GM21447 (cell line): ENCODE results near the gene PSMA3.
"Not testable (repeated sequence)": the region's sequence is repeated elsewhere in the genome, so short reads cannot be mapped to it uniquely, and the experiment has no call there.

Experiments used
- ATAC-seq: cut with Tn5 transposase; IDR thresholded peaks from one replicate; pipeline ENCODE4 v1.9.1; 2021; ENCODE audit not compliant: unreplicated experiment

Gene PSMA3

DNA sequence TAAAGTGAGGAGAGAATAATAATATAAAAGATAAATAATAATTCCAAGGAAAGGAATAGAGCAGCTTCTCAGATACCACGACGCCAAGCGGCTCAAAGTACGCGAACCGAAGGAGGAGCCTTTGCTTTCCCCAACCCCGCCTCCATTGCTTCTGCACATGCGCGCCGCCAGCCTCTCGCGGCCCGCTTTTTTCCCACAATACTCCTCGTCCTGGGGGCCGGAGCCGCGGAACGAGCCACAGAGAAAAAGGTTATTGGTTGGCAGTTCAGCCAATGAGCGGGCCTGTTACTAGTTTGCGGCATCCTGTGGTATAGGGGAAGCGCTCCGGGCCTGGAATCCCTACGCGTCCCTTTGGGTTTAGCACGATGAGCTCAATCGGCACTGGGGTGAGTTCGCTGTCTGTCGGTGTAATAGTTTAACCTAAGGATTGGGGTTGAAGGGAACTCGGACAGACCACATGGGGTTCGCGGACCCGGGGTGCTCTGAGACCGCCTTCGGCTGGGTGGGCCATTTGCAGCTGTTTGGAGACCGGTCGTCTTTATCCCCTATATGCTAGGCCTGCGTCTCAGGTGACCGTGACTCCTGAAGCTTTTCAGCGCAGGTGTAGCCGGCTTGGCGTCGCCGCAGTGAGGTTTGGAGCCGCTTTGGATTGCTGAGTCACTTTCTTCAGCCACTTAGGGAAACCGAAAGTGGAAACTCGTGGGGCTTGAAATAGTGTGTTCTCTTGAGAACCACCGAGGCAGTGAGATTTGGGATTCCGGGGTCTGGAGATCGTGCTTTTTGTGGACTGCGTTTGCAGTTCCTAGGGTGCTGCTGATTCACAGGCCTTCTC is at the start of gene PSMA3:
Gene PSMA3, plus strand, starts transcription at position 288 of the 832 bp plus-strand sequence. Its CDS starts 78 bp downstream, at position 366.
- ATAC-seq: peak; percentile 90

DNA sequence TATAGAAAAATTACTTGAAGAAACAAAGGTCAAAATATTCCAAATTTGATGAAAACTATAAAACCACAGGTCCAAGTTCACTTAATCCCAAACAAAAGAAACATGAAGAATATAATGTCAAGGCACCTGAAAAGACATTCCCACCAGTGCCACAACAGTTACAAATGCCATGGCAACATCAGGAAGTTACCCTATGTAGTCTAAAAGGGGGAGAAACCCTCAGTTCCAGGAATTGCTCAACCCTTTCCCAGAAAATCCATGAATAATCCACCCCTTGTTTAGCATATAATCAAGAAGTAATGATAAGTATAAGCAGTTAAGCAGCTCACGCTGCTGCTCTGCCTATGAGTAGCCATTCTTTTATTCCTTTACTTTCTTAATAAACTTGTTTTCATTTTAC is 48.4 kb upstream of the PSMA3 start:
- no peak for ATAC-seq

DNA sequence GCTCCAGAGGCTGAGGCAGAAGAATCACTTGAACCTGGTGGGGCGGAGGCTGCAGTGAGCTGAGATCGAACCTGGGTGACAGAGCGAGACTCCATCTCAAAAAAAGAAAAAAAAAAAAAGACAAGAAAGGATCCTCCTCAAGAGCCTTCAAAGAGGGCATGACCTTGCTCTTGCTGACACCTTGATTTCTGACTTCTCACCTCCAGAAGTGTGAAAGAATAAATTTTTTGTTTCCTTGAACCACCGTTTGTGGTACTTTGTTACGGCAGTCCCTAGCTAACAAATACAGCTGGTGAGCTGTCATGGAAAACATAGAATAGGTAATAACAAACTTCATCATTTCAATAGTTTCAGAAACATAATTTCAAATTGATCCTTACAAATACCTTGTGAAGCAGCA is 46.6 kb upstream of the PSMA3 start:
- ATAC-seq: no peak

DNA sequence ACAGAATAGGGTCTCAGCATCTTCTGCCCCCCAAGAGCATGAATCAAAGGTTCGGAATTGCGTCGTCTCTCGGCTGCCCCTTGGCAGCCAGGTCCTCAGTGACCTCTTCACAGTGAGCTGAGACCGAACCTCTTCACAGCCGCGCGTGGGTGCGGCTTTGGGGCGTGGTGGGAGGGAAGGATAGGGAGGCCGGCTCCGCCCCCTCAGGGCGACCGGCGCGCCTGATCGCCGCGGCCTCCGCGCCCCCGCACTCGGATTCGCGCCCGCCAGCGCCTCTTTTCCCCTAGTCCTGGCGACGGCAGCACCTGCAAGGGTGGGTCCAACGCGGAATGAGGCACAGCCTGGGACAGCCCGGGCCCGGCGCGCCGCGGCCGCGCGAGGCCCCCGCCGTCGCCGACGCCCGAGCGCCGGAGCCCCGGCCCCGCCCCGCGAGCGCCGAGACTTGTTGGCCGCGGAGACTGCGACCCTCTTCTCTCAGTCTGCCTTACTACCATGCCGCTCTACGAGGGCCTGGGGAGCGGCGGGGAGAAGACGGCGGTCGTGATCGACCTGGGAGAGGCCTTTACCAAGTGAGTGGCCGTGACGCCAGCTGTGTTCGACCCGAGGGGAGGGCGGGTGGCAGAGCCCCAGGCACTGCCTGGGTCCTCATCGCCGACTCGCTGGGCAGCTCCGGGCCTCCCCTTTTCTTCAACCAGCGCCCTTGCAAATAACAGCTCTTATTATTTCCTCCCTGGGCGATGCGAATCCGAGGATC is 44.7 kb upstream of the PSMA3 start, which contains the start of gene ACTR10:
Gene ACTR10, plus strand, starts transcription at position 424 of the 754 bp plus-strand sequence. Its CDS starts 69 bp downstream, at position 493.
- ATAC-seq: peak; percentile 90

DNA sequence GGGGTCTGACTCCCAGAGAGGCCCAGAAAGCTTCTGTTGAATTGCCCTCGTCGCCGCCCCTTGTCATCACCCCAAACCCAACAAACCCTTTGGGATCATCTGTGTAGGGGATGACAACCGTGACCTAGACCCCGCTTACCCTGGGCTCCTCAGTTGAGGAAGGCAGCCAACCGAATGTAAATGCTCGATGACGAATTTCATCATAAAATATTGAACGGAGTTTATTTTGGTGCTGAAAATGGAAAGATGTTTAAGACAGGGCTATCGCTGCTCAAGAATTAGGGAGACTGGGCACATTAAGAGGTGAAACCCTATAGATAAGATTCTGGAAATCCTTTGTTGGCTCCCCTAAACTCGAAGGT is 44.2 kb upstream of the PSMA3 start:
- ATAC-seq: peak; percentile 12

DNA sequence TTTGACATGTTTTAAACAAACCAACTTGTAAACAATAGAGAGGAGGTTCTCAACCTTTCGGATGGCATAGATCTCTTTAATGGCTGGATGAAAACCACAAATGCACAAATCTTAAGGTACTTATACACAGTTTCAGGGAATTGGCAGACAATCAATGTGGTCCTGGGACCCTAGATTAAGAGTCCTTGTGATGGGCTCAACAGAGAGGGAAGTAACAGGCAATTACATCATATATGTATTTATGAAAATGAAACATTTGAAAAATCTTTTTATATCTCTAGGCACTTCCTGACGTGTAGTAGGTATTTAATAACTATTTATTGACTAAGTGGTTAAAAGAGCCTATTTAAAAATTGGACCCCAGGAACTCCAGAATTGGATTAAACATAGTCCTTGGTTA is 43.8 kb upstream of the PSMA3 start:
- no peak for ATAC-seq

DNA sequence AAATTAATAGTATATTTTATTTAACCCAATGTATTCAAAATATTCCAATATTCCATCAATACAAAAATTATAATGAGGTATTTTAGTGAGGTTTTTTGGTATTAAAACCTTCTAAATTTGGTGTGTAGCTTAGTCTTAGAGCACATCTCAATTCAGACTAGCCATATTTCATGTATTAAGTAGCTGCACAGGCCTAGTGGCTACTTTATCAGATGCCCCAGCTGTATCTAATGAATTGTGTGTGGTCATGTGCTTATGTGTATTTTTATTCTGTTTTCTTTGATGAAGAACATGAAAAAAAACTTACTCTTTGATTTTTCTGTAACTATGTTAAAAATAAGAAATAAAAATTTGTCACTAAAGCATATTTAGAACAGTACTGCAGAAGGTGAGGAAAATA is 31.5 kb upstream of the PSMA3 start:
- ATAC-seq: no peak

DNA sequence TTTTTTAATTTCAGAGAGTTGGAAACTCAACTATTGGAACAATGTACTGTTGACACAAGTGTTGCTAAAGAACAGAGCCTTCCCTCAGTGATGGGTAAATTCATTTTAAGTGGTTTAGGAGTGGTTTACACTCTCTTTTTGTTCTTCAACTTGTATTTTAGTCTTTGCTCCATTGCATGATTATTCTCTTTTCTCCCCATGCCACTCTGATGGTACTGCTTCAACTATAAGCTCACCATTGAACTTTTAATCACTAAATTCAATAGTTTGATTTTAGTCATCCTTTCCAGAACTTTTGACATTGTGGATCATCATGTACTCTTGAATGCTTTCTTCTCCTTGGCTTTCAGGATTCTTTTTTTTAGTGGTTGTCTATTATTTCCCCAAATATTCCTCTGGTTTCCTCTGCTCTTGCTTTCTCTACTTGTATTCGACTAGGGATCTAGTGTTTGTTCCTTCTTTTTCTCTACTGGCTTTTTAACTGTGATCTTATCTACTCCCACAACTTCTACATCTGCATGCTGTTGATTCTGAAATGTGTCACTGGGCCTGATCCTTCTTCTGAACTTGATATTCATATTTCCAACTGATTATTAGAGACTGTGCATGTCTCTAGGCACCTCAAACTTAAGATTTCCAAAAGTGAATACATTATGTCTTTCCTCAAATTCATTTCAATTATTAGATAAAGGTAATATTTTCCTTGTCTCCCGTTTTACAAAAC is 29.3 kb upstream of the PSMA3 start:
- no peak for ATAC-seq

DNA sequence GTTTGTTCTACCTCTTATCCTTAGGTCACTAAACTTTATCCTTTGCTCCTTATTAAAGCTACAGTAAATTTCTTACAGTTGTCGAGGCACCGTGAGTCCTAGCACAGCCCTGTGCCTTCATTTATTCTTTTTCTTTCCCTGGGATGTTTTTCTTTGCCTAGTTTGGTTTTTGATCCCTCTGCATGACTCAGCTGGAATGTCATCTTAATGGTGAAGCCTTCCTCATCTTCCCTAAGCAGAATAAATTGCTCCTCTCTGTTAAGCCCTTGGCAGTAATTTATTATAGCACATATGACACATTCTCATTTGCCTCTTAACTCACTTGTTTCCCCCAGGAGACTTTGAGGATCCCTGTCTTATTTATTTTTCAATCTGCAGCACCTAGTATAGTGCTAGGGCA is 28.1 kb upstream of the PSMA3 start:
- no peak for ATAC-seq

DNA sequence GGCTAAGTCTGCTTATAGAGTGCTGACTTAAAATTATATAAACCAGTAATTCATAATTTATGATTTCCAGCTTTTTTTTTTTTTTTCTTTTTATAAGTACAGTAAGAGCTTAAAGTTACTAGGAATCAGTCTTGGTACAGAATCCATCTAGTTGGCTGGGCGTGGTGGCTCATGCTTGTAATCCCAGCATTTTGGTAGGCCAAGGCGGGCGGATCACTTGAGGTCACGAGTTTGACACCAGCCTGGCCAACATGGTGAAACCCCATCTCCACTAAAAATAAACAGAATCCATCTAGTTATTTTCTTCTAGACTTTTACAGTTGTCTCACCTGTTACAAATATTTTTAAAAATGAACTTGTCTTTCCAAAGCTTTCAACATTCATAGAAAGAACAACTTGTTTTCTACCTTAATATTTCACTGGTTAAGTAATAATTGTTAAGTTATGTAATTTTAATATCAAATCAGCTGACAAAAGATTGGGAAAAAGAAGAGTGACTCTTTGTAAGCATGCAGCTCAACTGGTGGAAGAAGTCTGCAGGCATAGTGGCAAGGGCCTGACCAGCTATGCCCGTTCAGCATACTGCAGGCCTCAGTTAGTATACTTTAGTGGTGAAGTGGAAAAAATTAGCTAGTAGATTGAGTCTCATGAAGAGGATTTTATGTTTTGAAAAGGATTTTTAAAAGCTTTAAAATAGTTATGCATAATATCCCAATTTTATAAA is 17.4 kb upstream of the PSMA3 start:
- no peak for ATAC-seq

DNA sequence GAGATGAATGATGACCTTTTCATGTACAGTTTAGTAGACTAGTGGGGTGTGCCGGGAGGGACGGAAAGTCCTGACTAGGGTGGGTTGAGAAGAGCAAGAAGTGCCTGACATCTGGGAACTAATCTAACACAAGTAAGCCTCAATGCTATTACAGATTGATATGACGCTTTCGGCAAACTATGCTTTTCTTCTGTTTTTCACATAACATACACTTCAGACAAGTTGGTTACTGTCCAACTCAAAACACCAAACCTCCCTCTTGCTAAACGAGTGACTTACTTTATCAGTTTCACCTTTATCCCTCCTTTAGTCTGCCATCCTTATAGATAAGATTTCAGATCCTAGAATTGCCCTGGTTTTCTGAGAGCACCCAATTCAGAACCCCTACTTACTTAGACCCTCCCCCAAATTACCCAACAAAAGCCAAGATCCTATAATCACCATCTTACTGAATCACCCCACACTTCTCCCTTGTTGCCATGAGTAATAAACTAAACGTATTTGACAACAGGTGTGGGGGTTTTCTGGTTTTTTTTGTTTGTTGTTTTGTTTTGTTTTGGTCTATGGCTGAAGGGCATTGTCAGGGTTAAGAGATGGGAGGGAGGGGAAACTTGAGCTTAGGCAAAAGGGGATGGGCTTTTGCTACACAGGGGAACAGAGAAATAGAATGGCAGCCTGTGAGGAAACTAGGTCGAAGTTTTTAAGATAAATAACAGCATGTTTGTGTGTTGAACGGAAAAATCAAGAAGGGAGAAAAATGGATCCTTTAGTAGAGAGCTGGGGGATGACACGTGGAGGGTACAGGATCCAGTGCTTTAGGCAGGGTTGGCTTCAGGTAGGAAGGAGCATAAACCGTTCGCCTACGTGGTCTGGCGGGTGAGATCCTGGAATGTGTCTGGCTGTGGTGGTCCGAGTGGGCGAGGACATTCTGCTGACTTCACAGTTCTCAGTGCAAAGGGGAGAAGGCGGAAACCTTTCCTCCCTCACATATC is 6.1 kb upstream of the PSMA3 start:
- no peak for ATAC-seq

DNA sequence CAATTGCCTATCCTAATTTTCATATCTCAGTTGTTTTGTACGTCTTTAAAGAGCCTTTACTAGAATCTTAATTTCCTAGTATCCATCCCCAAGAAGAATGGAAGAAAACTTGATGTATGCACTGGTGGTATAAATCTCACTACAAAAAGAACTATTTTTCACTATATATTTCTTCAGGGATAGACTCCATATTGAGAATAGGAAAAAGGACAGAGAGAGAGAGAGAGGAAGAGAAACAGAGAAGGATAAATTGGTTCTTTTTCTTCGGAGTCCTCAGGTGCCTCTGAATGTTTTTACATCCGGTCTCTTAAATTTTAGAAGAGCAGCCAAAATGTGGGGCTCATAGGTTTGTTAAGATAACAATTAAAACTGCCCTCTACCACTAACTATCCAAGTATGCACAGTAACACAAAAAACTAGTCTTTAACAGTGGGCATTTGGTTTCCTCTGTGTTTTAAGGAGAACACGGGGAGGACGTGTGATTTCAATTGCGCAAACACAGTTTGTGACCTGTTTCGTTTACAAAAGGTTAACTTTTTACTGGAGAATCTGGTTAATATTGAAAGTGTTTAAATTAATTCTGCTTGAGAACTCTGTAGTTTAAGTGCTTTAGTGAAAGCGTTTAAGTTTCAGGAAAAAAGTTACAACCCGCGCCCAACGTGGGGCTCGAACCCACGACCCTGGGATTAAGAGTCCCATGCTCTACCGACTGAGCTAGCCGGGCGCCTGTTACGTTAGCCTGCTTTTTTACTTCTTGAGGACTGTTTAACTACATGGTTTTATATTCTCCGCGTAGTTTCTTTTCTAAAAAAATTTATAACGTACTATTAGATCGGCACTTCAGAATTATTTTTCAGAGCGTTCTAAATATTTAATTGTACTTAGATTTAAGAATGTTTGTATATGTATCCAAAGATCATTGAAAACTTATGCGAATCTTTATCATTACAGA is 5.1 kb upstream of the PSMA3 start:
- no peak for ATAC-seq

DNA sequence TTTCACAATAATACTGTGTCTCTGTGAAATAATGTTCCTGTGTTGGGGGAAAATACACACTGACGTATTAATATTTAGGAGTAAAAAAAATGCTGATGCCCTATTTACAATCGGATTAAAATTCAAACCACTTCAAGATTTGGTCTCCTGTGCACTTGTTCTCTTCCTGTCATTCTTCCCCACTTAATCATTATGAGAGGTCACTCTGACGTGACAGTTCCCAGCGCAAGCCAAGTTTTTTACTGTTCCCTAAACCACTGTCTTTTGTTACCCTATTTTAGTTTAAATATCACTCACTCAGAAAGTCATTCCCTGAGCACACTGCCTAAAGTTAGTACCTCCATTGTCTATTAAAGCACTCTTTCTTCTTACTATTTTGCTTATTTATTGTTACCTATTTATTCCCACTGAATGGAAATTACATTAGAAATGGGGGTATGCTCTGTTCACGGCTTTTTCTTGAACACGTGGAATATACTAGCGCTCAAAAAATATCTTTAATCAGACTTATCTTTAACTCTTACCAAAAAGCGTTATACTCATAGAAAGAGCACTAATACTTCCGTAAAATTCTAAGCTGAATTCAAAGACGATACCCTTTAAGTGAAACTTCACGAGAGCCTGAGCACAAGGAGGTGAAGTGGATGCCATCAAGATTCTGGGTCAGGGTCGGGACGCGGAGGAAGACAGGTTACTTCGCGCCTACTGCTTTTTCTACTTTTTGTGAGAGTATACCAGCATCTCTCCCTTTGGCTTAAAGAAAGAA is 670 bp upstream of the PSMA3 start:
- ATAC-seq: peak; percentile 36

DNA sequence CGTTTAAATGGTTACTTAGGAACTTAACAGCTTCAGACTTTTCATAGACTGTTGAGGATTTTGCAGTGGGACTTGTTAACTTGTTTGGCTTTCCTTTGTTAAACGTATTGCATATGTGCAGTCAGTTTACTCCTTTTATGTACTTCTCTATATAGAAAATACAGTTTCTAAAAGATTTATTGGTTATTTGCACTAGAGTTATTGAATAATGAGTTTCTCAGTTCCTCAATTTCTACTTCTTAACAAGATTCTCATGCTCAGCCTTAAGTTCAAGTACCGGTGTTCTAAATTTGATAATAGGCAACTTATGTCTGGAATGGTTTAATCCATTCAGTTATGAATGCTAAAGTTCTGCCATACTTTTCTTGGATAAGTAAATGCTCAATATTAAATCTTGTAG is 919 bp downstream of the PSMA3 start:
- ATAC-seq: no peak

DNA sequence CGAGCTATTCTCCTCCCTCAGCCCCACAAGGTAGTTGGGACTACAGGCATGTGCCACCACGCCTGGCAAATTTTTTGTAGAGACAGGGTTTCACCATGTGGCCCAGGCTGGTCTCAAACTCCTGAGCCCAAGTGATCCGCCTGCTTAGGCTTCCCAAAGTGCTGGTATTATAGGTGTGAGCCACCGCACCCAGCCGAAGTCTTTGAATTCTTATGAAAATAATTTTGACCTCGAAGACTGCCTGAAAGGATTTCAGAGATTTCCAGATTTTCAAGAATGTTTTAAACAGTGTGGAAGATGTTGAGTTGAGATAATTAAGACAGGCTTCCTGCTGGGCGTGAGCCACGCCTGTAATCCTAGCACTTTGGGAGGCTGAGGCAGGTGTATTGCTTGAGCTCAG is 5.0 kb downstream of the PSMA3 start:
- no peak for ATAC-seq

DNA sequence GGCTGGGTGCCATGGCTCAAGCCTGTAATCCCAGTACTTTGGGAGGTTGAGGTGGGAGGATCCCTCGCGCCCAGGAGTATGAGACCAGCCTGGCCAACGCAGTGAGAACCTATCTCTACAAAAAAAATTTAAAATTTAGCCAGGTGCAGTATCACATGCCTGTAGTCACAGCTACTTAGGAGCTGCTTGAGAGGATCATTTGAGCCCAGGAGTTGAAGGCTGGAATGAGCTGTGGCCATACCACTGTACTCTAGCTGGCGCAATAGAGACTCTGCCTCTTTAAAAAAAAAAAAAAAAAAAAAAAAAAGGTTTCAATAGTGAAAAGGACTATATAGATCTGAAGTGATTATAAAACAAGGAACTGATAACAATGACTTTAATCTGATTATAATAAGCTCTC is 13.5 kb downstream of the PSMA3 start:
- no peak for ATAC-seq

DNA sequence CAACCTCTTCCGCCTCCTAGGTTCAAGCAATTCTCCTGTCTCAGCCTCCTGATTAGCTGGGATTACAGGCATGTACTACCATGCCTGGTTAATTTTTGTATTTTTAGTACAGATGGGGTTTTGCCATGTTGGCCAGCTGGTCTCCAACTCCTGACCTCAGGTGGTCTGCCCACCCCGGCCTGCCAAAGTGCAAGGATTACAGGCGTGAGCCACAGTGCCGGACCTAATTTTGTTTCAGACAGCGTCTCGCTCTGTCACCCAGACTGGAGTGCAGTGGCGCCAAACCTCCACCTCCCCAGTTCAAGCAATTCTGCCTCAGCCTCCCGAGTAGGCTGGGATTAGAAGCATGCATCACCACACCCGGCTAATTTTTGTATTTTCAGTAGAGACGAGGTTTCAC is 17.4 kb downstream of the PSMA3 start:
- not testable (repeated sequence) for ATAC-seq

DNA sequence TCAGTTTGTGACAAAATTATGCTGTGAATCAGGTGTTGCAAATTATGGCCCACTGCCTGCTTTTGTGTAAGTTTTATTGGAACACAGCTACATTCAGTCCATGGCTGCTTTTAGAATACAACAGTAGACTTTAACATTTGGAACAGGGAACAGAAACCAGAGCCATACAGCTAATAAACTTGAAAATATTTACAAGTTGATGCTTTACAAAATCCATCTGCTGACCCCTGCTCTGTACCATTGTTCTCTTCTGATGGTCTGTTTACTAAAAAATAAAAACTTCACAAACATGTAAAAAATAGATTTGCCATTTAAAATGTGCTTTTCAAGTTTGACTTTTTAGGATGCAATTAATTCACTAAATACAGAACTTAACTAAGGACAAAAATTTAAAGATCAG is 20.8 kb downstream of the PSMA3 start:
- no peak for ATAC-seq
